HG03066 (cell line): ENCODE data around the gene CHCHD10.
A peak's percentile ranks its signal among the peaks of the same experiment; 100 is the strongest.

Experiments
- ATAC-seq: cut with Tn5 transposase; IDR thresholded peaks from one replicate; pipeline ENCODE4 v1.9.1; 2021; ENCODE audit warnings: low read depth; ENCODE audit not compliant: unreplicated experiment

The CHCHD10 gene

GRCh38 chr22:23767673-23768548, at the start of gene CHCHD10:
Gene CHCHD10 (minus strand): TSS chr22:23767972. CDS start chr22:23767874, 98 bp downstream.
- peak; percentile 44 for ATAC-seq

GRCh38 chr22:23817146-23817545, 49.4 kb upstream of the CHCHD10 start:
- ATAC-seq: no peak

DNA sequence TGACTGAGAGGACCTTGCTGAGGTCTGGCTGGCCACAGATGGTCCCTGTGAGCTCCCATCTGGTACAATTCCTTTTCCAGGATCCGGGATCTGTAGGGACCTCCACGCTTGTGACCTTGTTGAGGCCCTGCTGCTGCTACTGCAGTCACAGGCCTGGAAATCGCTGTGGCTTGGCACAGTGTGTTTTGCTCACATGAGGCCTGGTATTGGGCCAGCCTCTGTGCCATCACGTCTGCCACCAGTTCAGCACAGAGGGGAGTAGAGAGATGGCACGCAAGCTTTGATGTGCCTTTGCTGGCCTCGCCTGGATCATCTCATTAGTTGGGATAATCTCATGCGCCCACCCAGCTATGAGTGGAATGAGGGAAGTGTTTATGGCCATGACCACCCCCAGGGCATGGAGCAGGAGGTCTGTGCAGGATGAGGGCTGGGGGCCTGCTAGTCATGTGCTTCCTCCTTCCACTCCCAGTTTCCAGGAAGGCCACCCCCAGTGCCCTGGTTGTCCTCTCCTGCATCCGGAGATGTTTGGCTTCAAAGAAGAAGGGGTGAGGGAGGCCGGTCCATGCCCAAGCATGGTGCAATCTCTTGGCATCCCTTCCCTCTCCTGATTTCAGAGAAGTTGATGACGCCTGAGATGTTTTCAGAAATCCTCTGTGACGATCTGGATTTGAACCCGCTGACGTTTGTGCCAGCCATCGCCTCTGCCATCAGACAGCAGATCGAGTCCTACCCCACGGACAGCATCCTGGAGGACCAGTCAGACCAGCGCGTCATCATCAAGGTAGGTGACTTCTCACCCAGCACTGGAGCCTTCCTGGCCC, 48.6 kb upstream of the CHCHD10 start:
- no peak for ATAC-seq

DNA sequence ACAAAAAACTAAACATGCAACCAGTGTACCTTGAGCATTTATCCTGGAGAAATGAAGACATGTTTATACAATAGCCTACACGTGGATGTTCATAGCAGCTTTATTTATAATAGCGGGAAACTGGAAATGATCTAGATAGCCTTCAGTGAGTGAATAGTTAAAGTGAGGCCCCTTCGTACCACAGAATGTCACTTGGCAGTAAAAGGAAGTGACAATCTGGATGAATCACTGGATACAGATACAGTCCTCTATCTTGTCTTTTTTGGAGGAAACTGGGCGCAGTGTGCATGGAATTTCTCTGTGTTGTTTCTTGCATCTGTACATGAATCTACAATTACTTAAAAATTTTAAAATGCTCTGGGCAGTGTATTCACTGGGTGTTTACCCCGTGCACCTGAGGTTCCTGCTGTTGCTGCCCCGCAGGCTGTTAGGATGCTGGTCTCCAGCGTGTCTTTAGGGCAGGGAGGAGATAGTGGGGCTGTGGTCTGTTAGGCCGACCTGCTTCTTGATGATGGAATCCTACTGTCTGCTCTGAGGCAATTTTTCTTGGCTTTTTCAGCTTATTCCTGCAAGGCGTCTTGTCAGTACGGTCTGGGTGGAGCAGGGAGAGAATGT, 47.9 kb upstream of the CHCHD10 start:
- ATAC-seq: no peak

DNA sequence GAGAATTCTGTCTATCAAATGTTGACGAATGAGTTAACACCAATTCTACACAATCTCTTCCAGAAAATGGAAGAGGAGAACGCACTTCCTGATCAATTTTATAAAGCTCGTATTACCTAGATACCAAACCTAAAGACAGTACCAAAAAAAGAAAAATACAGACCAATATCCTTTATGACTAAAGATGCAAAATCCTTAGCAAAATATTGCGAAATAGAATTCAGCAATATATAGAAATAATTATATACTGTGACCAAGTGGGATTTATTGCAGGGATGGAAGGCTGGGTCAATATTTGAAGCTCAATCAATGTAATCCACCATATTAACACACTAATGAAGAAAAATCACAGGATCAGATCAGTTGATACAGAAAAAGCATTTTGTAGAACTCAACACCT, 44.6 kb upstream of the CHCHD10 start:
- no peak for ATAC-seq

DNA sequence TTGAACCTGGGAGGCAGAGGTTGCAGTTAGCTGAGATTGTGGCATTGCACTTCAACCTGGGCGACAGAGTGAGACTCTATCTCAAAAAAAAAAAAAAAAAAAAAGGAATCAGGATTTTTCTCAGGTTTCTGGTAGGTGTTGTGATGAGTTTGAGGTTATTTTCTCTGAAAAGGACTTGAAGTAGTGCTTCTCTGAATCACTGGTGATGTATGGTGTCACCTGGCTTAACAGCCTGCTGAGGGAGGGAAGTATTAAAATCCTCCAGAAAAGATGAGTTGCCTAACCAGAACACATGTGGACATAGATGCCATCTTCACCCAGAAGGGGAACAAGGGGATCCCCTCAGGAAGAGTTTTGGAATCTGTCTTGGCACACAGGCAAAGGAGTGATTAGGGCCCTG, 39.1 kb upstream of the CHCHD10 start:
- ATAC-seq: no peak

DNA sequence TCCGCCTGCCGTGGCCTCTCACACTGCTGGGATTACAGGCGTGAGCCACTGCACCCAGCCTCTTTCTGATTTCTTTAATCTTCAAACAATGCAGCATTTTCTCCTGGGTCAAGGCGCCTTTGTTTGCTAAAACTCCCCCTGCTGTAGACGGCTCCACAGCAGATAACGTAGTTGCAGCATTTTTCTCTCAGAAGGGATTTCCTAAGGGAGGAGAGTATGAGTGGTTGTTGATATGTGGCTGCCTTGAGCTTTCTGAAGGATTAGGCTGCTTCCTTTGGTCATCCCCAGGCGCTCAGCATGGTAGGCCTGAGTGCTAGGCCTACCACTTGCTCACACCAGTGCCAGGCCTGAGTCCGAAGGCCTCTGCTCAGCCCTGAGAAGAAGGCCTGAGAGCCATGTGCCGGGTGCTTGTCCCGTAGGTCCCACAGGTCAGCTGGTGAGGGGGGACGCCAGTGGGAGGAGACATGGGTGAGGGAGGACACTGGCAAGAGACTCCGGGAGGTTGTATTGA, 37.1 kb upstream of the CHCHD10 start:
- ATAC-seq: no peak

- ATAC-seq: no peak
Observed at GRCh38 chr22:23803001-23803819, 35.4 kb upstream of the CHCHD10 start.

DNA sequence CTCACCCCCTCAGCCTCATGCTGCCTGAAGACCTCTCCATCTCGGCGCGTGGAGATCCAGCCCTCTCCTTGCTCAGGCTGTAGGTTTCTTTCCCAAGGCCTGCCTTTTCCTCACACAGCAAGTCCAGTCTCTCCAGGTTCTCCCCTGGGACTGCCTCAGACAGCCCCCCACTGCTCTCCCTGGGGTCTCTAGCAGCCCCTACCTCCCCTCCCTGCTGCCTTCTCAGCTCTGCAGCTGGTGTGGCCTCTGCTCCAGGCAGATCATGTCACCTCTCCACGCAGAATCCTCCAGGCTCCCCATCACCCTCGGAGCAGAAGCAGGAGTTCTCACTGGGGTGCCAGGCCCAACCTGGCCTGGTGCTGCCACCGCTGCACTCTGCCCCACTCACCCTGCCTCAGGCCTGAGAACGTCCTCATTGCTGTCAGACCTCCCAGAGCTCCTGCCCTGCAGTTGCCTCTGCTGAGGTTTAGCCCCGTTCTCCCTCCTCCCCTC, 34.2 kb upstream of the CHCHD10 start:
- ATAC-seq: no peak

DNA sequence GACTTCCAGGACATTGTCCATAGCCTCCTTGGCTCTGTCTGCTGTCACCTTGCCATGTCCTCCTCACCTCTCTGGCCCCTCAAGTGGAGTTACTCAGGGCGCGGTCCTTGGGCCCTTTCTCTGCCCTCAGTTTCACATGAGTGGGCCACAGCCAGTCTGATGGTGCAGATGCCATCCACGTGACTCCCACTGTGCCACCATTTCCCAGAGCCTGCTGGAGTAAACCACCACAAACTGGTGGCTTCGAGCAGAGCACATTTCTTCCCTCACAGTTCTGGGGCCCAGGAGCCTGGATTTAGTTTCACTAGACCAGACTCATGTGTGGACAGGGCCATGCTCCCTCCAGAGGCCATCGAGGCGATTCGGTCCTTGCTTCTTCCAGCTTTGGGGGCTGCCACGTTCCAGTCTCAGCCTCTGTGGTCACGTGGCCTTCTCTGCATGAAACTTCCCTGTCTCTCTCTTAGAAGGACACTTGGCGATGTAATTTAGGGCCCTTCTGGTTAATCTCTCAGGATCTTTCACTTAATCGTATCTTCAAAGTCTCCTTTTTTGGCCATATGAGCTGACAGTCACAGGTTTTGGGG, 33.6 kb upstream of the CHCHD10 start:
- ATAC-seq: no peak

- ATAC-seq: peak; percentile 61
Observed at GRCh38 chr22:23800297-23801237, 32.8 kb upstream of the CHCHD10 start.

GRCh38 chr22:23796461-23796860, 28.7 kb upstream of the CHCHD10 start:
- ATAC-seq: no peak

DNA sequence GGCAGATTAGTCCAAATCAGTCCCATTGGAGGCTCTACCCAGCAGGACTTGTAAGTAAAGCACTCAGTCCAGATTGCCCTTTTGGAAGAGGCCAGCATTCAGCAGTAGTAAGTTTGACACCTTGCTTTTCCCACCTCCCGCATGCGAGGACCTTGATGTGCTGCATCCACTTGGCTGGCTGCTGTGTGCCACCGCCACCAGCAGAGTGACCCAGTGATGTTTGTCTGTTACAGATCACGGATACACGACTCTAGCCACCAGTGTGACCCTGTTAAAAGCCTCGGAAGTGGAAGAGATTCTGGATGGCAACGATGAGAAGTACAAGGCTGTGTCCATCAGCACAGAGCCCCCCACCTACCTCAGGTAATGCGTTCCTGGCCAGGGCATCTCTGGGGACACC, 25.6 kb upstream of the CHCHD10 start:
- ATAC-seq: no peak

DNA sequence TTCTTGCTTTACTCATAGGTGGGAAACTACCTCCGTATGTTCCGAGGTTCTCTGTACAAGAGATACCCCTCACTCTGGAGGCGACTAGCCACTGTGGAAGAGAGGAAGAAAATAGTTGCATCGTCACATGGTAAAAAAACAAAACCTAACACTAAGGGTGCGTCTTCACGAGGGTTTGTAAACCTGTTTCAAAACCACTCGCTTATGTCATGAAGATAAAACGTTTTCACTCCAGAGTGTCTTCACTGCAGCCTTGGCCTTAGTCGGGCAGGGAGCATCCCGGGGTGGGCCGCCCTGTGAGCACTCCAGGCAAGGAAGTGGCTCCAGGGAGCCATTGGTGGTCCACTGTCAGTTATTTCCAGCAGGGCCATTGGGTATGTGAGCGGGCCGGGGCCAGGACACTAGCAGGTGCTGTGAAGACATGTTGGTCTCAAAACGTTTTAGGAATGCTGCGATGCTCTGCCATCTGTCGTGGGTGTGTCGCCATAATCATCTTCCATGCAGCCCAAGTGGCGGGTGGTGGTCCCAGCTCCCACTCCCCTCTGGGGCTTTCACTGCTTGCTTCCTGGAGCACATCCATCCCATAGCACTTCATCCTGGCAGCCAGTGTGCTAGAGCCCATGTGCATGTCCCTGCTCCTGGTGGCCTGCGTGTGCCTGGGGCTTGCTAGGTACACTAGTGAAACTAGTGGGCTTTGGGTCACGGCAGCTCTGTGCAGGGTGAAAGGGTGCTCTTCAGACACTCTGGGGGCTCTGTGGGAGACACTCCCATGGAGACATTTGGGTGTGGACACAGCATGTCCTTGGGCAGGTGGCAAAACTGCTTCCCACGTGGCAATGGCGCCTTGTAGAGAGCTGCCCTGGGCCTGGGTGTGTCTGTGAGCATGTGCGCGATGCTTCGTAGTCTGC, 24.2 kb upstream of the CHCHD10 start:
- no peak for ATAC-seq

GRCh38 chr22:23790819-23791737, 23.3 kb upstream of the CHCHD10 start:
- ATAC-seq: no peak

DNA sequence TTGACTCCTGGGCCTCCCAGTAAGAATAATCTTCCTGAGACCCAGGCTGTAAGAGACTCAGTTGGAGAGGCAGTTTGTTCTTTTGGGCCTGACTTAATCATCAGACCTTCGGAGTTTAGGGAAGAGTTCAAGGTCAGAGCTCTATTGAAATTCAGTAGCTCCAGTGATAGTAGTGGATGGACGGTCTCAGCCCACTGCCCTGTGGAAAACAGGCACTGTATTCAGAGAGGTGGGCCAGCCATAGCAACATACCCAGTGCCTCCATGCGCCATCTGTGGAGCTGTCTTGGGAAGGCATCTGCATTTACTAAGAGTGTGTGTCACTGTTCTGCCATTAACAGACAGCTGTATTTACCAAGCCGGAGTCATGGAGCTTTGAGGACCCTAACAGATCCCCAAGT, 21.9 kb upstream of the CHCHD10 start:
- ATAC-seq: no peak
